ENCODE results near the gene LSAMP.

The LSAMP gene

DNA sequence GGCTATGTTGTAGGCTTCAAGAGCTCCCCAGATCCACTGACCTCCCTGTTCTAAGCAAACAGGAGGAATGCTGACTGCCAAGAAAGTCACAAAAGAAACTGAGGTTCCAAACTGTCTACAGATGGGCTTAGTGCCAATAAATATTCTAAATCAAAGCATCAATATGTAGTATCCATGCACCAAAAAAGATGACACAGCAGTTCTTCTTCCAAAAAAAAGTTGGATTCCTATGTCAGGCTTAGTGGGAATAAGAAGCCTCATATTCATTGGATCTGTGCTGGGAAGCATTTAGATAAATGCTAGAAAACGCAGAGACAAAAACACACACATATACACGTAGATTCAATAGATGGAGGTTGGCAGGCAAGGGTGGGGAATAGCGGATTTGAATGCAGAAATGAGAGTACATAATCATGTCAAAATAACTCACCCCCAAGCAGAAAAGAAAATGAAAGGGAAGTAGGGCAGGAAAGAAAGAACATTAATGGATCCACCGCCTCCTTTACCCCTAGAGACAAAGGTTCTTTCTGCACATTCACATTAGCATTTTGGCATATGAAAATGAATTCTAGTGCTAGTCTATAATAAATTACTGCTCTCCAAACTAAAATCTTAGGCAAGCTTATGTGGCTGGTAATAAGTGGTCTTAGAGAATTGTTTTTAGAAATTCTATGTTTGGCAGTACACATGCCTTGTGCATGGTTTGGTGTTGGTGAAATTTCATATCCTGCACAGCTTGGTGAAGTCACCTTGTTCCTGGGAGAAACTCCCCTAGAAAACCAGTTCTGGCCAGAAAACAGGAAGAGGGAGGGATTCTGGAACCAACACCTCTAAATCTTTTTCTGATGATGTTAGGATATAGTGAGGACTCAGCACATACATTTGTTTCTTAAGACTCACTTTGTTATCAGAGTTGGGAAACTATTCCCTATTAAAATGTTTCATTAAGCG lies 283.4 kb downstream of the LSAMP start:
- no peak for DNase-seq (ENCODE audit: low spot score)

DNA sequence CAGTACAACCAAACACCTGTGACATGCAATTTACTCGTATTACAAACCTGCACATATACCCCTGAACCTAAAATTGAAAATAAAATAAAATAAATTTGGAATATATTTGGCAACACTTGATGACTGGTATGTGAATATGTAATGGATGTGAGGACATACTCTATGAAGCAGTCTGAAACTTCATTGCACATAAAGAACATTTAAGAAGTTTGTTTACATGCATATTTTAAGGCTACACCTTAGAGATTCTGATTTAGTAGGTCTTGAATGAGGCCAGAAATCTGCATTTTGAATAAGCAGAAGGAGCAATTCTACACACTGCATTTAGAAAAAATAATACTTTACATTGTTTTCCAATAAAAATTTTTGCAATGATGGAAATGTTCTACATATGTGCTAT lies 284.7 kb downstream of the LSAMP start:
- DNase-seq (ENCODE audit: low spot score) = no peak

DNA sequence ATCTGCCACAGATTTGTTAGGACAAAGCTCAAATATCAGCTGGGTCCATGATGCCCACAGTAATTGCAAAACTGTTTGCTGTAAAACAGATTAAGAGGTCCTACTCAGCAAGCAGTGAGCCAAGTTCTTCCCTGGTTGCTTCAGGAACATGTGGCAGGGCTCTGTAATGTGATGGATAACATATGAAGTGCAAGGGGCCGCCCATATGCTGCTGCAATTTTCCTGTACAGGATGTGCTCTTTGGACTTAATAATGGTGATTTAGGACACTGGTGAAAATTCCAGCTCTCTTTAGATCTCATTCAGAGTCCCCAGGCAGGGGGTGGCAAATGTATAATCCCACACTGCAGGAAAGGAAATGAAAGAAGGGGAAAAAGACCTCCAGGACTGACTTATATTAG lies 289.4 kb downstream of the LSAMP start:
- DNase-seq (ENCODE audit: low spot score) = no peak

DNA sequence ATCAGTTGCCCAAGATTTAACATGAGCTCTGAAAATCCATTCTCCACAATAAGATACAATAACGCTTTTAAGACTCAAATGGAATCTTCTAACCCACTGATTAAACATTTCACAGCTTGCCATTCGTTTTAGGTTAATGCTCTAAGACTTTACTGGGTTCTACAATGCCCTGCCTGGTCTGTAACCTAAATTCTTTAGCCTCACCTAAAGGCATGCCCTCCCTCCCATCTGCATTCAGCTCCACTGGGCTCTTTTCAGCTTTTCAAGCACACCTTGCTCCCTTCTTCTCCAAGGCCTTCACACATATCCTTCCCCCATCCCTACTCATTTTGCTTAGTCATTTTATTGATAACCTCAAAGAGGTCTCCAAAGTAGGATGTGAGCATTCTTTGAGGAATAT lies 290.9 kb downstream of the LSAMP start:
- DNase-seq (ENCODE audit: low spot score) = no peak

DNA sequence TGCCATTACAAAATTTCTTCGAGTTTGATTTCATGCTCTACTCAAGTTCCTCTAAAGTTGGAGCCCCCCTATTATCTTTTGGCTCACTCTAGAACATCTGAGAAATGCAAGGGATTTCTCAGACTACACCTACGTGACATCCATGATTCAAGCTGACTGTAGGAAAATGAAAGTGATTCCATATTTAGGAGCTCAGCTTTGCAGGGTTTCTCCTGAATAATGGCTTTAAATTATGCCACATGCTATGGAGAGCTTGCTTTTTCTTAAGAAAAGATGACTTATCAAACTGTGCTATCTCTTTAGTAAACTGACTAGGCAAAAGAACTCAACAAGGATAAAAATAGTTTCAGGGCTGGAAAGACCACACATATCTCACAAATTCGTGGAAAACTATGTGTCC lies 292.1 kb downstream of the LSAMP start:
- DNase-seq (ENCODE audit: low spot score) = no peak

DNA sequence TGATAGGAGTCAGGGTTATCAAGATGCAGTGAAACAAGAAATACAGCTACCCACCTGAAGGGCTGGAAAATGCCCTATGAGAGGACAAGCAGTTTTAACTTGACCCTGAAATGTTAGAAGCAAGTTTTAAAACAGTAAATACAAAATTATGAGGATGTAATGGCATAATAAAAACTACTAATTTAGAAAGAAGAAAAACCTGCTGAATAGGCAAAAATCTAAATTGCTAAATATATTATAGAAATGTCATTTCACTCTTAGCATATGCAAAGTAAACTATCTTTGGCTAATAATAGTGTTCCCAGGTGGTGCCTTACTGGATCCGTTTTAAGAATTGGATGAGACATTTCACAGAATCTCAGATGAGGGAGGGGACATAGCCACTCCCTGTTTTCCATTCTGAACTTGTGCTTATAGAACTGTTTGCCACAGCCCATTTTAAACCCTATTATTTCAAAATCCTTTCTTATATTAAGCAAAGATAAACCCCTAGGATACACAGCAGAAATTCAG lies 294.6 kb downstream of the LSAMP start:
- no peak for DNase-seq (ENCODE audit: low spot score)

DNA sequence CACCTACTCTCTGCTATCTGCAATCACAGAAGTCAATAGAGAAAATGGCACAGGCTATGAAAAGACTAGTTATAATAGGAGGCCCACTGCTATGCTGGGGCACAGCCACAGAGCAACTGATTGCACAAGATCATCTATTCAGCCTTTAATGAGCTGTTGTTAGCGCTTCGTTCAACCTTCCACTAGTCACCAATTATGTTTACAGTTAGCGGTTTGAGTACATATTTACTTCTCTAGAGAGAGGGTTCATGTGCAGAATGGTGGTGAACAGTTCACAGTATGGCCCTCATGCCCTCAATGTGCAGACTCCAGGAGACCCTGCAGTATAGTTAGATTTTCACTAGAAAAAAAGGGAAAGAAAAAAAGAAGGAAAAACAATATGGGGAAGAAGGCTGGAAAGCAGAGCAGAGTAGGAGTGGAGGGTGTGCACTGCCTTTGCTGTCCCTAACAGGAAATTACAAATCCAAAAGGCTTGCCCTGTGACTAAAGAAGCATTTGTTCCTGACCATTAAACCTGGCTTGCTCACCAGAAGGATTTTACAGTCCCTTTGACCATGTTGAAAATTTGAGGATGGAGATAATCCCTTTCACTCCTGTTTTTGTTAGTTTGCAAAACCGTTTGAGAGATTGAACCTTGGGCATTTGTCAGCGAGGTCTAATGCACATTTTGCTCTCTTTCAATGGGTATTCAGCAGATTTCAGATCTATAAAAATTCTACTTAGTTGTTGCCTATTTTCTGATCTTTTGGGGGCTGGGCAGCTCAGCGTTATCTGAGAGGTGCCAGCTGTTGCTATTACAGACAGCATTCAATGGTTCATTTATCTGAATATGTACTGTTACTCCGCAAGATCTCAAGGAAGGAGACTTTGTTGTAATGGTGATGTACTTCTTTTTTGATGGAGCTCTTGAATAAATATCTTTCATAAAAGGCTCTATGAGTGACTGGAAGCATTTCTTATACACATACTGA lies 296.1 kb downstream of the LSAMP start:
- no peak for DNase-seq (ENCODE audit: low spot score)

DNA sequence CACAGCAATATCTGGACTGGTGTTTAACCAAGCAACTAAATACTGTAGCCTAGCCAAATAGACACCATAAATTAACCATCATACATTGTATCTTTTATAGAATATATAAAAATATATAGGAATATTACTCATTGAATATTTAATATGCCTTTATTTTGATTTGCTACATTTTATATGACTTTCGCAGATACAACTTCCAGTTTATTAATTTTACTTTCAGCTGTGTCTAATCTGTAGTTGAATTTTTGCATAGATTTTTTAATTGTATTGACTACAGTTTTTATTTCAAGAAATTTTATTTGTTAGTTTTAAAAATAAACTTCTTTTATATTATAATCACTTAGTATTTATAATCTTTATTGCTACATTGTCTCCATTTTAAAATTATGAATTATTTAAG lies 299.7 kb downstream of the LSAMP start:
- no peak for DNase-seq (ENCODE audit: low spot score)

DNA sequence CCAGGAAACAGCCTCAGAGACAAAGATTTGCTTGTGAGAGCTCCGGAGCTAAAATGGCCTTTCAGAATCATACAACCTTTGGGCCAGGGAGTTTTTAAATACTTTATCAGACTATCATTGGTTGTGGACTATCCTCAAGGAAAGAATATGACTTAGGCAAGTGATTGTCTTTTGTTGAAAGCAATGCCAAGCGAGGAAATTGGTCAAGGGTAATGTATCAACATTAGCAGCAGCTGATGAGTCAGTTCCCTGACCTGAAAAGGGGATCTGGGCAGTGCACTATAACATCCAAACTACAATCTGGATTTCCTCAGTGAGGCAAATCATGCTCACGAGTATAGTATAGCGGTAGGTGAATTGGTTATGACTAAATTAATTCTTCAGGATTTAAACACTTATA lies 303.6 kb downstream of the LSAMP start:
- no peak for DNase-seq (ENCODE audit: low spot score)

DNA sequence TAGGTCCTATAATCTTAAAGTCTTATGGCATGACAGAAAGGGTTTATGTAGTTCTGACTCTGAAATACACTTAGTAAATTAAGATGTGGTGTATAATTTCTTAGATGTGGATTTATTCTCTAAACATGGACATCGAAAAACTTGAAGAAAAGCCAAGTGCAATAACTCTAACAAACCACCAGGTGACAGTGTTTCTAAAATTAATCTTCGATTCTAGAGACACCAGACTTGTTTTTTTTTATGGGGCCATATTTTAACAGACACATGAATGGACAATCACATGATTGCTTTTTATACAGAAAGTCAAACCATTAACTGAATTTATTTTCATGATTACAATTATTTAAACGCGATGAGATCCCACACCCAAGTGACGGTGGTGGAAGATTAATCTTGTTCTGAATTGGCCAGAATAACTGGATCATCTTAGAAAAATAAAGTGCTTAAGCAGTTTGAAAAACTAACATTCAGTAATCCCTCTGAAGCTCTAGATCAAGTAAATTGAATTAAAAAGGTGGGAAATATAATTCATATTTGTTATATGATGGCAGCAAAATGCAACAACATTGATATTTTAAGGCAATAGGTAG lies 305.1 kb downstream of the LSAMP start:
- peak; percentile 5 for DNase-seq (ENCODE audit: low spot score)

DNA sequence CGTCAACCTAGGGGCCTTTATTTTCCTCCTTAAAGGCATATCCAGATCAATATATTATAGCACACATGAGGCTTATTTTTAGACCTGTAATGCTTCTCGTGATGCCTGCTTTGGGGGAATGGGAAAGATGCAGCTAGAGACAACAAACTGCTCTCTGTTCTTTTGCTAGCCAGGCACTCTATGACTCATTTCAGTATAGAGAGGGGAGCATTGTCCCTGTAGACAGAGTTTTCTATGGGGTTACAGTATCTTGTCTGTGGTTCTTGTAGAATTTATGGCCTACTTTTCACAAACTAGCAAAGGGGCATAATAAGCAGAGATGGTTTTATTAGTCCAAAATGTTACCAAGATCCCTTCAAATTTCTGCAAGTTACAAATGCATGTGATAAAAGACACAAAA lies 305.6 kb downstream of the LSAMP start:
- DNase-seq (ENCODE audit: low spot score) = no peak

DNA sequence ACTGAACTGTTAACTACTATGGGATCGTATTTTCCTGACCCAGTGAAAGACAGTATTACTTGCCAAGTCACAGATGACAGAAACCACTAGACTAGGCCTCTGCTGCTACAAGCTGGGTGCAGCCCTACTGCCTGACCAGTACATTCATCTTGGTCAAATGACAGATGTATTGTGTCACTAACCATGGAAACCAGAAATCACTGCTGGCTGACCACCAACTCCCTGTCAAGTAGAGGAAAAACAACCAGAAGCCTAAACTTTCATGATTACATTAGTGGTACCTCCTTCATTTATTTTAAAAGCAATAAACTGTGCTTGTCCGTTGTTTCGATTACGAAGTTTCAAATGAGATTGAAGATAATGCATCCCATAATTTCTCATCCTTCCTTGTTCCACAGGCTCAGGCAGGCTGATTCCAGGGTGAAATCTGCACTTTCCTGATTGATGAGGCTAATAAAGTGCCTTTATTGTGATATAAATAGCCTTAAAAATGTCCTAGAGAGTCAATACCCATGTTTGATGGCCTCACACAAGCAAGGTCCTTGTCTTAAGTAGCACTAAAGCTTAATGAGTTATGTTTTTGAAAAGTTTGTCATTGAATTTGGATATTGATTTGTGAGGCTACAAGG lies 309.7 kb downstream of the LSAMP start:
- no peak for DNase-seq (ENCODE audit: low spot score)

DNA sequence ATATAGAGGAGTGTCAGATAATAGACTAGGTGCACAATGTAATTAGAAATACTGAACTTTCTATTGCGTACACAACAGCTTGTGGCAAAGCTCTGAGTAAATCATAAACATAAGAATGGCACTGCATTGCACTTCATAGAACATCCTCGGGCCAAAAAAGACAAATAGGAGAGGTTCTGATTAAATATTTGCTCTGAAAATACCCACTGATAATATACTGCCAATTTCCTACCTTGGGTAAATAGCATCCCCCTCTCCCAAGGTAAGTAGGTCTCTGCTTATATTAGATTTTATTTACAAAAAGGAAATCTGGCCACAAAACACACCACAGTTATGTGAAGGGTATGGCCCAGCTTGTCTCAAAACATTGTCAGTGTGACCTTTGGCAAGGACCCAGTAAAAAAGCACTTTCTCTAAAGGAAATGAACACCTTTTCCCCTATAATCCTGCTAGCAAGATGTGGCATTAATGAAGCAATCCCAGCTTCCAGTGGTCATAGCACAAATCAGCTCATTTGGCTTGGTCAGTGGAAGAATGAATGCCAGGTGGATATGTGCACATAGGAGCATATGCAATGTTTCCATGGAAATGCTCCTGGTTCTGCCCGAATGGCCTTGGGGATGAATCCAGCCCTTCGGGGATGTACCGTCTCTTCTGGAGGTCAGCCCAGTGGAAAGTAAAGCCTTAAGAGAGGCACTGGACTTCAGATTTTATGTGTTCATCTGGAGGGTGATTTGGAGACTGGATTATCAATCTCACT lies 315.9 kb downstream of the LSAMP start:
- no peak for DNase-seq (ENCODE audit: low spot score)

DNA sequence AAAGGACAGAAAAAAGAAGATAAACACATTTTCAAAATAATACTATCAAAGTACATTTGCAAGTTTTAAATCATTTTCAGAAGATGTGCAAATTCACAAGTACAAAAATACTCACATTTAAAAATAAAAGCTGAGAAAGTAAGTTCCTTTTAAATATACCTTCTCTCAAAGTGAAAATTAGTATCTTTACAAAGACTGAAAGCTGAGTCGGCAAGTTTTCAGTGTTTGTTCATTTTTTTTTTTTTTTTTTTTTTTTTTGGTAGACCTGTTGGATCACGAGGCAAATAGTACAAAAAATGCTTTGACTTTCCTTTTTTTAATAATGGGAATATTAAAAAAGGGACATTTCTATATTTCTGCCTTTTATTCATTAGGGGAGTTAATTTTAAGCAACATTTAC lies 317.8 kb downstream of the LSAMP start:
- no peak for DNase-seq (ENCODE audit: low spot score)

DNA sequence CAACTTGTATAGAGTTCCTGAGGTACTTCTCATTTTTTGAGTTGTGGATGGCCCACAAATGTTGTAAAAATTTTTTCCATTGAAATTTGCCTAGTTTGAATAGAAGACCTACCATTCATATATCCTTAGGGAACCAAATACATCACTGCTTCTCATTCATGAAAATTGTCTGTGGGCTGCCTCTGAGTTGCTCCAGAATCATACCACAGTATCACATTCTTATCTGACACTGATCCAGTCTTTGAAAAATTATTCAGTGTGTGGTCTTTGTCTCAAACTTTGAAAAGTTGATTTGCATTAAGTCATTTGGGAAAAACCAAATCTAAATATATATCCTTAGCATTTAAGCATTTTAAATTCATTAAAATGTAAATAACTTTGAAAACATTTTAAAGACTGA lies 321.1 kb downstream of the LSAMP start:
- no peak for DNase-seq (ENCODE audit: low spot score)

DNA sequence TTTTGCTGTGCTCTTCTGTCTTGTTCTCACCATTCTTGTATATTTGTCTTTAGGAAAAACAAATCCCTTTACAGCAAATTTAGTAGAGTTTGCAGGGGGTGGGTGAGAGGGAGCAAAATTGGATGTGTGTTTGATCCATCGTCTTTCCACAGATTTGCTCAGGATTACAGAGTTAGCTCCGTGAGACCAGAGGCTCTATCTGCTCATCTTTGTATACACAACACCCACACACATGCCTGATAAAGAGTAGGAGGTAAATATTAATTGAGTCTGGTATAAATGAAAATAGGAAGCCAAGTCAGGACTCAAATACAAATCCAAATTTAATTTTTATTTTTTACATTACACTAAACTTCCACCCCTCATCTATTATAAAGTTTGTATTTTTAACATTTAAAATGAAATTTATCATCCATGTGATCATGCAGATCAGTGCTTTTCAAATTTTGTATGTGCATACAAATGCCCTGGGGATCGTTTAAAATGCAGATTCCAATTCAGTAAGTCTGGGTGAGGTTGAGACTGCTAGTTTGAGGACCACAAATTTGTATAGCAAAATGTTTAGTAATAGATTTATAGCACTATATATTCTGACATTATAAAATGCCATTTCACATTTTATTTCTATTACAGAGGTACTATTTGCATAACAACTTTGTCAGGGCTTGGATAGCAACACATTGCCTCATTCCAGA lies 326.7 kb downstream of the LSAMP start:
- no peak for DNase-seq (ENCODE audit: low spot score)

DNA sequence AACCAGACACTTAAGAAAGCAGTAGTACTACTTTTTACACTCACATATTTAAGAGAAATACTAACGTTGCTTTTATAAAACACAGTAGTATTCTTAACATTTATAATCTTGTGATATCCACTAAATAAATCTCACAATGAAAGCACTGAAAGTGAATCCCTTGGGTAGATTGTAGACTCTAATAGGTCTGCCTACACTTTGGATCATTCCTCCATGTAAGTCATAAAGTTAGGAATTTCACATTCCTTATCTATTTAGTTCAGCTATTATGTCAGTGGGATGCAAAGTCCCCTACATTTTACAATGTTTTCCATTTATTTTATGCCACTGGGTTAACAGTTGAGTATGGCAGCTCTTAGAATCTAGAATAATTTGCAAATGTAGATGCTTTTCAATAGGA lies 330.7 kb downstream of the LSAMP start:
- DNase-seq (ENCODE audit: low spot score) = no peak

DNA sequence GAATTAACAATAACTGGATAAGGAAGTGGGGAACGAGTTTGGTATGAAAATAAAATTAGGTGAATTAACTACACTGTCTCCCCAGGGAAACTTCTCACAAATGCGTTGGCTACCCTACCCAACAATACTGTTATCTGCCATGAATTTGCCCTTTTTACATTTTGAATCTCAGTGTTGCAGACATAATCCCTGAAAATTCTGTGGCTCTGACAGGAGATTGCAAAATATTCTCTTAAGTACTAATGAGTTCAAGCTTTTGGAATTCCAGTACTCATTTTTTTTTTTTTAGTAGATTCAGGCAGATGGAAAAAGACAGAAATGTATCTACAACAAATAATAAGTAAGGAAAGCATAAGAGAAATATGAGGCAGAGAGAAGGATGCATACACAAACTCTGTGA lies 332.6 kb downstream of the LSAMP start:
- DNase-seq (ENCODE audit: low spot score) = no peak

DNA sequence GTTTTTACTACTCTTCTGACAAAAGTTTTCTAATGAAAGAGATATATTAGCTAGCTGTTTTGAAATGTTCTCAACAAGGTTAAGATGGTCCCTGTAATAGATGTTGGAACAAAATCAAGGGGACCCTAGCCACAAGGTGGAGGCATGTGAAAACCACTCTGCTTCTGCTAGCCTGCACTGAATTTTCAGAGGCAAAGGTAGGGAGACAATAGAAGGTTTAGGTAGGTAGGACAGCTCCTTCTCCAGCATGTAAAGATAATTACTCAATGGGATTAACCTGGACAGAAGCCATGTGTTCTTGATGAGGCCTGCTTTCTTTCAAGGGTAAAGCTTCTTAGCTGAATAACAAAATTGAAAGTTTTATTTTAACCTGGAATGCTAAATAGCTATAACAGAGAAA lies 333.5 kb downstream of the LSAMP start:
- DNase-seq (ENCODE audit: low spot score) = no peak

DNA sequence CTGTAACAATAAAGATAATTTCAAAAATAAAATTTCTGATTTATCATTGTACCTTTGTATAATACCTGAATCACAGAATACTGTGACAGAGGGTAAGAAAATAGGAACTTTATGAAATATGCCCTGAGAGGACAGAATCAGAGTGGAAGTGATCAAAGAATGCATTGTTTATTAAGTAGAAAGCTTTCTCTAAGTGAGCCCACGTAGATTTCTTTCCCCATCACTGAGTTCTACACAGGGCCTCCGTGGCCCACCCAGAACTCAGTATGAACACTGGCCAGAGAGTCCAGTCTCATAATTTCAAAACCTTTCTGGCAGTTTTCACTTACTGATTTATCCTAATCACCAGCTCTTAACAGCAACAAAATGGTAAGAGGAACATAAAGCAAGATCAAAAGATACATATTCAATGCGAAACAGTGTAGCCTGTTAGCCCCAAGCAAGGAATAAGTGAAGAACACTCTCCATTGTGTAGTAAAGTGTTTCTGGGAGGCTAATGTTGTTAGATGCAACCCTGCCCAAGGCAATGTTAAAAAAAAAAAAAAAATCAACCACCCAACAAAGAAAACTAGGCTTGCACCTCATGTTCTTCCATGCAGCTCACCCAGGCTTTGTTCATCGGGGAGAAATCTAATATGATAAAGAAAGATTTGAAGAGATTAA lies 341.3 kb downstream of the LSAMP start:
- DNase-seq (ENCODE audit: low spot score) = no peak
